Hematopoietic multipotent progenitor cell treated with erythropoietin and hydrocortisone succinate and interleukin-3 and kit ligand, for 15 days (in vitro differentiated cells): ENCODE measurements around the gene TMEM130.
"Not testable (repeated sequence)": the region's sequence is repeated elsewhere in the genome, so short reads cannot be mapped to it uniquely, and the experiment has no call there.

Source experiments
- DNase-seq: peaks from one replicate; pipeline ENCODE4 v3.0.0-alpha.2; 2015; ENCODE audit warnings: low spot score

TMEM130 gene

DNA sequence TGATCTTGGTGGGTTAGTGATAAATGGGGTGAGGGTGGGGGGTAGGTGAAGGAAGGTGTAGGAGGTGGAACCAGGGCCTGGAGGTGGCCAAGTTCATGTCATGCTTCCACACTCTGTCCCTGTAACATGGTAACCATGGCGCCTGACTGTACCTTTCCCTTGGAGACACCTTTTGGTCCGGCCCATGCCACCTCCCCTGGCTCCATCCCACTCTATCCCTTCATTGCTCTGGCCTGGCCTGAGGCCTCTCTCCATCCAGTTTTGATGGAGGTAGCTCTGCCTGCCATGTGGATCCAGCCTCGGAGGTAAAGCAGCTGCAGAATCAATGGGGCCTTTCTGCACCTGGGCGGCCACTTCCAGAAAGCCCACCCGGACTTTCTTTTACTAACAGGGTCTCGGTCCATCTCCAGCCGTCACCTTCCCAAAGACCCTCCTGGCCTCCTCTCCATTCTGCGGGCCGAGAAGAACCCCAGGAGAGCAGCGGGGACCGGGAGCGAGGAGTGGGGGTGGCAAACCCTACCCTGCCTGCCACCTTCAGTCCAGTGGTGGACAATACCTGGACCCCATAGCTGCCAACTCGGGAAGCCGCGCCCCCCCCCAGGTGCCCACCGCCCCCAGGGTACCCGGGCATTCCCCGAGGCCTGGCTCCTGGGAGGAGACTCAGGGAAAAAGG lies 8.0 kb upstream of the TMEM130 start:
- no peak for DNase-seq

DNA sequence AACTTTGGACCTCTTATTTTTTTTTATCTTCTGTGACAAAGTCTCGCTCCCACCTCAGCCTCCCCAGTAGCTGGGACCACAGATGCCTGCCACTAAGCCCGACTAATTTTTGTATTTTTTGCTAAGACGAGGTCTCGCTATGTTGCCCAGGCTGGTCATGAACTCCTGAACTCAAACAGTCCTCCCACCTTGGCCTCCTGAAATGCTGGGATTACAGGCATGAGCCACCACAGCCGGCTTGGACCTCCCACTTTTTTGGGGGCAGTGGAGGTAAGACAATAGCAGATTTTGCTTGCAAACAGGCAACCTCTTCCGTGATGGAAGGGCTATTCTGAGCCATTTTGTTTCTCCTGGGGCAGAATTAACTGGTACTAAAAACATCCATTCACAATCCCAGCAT lies 7.3 kb upstream of the TMEM130 start:
- DNase-seq = no peak

DNA sequence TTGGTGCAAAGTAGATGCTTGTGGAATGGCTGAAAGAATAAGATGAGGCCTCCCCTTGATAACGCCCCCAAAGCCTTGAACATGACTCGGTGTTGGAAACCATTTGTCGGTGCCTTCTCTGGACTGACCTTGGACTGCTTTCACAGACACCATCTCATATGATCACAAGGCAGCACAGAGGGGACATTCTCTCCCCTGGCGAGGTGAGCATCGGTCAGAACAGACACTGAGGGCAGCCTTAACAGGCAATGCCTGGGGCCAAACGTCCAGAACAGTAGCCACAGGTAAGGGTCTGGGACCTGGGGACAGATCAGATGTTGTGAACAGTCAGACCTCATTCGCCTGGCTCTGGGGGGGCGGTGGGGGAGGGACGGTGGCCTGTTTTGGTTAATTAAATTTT lies 5.7 kb upstream of the TMEM130 start:
- no peak for DNase-seq

DNA sequence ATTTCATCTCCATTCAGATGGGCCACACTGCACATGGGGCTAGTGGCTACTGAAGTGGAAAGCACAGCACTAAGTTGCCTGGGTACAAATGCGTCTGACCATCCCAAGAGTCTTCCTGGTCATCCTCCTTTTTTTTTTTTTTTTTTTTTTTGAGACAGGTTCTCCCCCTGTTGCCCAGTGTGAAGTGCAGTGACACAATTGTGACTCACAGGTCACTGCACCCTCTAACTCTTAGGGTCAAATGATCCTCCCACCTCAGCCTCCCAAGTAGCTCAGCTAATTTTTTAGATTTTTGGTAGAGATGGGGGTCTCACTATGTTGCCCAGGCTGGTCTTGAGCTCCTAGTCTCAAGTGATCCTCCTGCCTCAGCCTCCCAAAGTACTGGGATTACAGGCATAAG lies 5.1 kb upstream of the TMEM130 start:
- no peak for DNase-seq

DNA sequence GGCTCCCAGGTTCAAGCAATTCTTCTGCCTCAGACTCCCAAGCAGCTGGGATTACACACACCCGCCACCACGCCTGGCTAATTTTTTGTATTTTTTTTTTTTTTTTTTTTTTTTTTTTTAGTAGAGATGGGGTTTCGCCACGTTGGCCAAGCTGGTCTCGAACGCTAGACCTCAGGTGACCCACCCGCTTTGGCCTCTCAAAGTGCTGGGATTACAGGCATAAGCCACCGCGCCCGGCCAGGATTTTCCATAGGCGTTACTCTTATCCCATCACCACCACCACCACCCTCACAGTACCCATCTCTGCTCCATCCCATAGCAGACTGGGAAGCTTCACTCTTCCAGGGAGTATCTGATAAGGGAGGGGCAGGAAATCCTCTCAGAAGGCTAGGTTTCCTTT lies 3.8 kb upstream of the TMEM130 start:
- not testable (repeated sequence) for DNase-seq

DNA sequence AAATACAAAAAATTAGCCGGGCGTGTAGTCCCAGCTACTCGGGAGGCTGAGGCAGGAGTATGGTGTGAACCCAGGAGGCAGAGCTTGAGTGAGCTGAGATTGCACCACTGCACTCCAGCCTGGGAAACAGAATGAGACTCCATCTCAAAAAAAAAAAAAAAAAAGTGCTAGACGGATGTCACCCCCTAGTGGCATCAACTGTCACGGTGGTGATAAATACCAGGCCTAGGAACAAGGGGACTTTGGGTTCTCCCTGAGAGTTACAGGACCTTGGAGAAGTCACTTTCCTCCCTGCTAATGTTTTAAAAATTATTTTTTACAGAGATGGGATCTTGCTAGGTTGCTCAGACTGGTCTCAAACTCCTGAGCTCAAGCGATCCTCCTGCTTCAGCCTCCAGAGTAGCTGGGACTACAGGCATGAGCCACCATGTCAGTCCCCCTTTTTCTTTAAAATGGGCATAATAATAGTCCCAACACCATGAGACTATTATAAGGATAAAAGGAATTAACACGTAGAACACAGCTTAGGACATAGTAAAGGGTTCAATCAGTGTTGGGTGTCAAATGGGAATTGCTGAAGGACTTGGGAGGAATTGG lies 2.6 kb upstream of the TMEM130 start:
- DNase-seq = no peak

DNA sequence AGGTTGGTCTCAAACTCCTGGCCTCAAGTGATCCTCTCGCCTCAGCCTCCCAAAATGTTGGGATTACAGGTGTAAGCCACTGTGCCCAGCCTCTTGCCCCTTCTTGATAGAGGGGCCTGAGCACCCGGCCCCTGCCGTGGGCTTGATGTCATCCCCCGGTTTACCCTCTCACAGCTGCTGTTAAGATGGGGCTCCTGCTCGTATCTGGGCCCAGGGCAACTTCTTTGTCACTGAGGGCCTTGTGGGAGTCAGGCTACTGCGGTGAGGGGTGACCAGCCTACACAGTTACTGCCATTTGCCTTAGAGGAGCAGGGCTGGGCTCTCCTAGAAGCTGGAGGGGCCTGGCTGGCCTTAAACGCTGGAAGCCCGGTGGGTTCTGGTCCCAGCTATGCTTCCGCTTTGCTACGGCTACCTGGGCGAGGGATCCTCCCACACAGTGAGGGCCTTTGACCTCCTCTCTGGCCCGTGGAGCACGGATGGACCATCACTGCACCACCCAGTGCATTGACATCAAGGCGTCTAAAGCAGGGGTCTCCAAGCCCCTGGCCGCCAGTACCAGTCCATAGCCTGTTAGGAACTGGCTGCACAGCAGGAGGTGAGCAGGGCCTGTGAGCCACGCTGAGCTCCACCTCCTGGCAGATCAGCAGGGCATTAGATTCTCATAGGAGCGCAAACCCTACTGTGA lies 1.1 kb upstream of the TMEM130 start:
- no peak for DNase-seq

DNA sequence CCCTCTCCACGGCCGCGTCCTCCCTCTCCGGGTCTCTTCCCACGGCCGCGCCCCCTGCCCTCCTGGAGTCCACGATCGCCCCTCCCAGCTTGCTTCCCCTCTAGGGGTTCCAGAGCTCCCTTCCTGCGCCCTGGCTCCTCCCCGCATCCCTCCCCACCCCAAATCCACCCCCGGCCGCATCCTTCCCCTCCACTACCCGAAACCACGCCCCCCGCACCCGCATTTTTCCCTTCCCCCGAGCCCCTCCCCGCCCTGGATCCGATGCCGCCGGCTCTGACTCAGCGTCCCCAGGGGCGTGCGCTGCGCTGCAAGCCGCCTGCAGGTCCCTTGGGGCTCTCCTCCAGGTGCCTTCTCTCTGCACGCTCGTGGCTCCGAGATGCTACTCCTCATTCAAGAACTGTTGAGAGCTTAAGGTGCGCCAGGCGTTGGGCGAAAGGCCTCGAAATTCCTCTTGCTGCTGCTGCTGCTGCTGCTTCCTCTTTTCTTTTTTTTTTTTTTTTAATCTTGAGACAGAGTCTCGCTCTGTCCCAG lies 372 bp upstream of the TMEM130 start:
- DNase-seq = no peak

DNA sequence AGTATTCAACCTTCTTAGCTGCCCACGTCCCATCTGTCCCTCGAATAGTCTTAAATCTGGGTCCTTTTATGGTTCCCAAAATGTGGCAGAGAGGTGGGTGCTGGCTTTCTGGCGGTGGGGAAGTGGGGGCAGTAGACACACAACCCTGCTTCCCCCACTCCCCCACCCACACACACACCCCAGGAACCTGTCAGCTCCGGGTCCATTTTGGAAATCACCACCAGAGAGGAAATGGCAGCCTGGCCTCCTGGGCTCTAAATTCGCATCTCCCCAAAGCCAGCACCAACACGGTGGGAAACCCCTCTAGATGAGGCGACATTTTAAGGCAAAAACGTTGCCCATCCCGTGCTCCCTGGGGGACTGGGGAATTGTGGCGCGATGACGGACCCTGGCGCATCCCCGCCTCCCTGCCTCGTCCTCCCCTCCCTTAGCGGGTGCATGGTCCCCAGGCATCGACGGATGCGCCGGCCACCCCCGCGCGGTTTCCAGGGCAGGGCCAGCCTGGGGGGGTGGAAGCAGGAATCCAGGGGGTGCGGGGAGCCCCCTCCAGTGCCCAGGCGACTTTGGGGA lies 702 bp downstream of the TMEM130 start:
- no peak for DNase-seq

DNA sequence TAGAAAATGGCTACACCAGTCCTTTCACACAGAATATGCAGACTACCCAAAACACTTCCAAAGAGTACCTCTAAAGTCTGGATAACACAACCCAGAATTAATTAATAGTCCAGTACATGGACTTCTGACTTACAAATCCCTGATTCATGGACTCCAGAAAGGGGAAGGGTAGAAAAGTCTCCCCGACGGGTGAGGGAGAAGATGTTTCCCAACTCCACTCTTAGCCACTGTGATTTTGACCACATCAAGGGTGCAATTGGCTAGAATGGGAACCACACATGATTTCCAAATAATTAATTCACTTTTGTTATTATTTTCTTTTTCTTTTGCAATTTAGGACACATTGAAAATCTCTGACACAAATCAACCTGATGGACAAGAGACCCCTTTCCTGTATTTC lies 1.4 kb downstream of the TMEM130 start:
- no peak for DNase-seq

DNA sequence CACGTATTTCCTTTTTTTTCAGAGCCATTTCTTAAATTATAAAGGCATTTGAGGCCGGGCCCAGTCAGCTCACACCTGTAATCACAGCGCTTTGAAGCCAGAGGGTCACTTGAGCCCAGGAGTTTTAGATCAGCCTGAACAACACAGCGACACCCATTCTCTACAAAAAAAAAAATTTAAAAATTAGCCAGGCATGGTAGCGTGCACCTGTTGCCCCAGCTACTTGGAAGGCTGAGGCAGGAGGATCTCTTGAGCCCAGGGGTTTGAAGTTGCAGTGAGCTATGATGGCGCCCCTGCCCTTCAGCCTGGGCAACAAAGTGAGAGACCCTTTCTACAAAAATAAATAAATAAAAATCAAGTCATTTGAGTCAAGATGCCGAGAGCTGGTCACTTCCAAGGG lies 3.0 kb downstream of the TMEM130 start:
- no peak for DNase-seq

DNA sequence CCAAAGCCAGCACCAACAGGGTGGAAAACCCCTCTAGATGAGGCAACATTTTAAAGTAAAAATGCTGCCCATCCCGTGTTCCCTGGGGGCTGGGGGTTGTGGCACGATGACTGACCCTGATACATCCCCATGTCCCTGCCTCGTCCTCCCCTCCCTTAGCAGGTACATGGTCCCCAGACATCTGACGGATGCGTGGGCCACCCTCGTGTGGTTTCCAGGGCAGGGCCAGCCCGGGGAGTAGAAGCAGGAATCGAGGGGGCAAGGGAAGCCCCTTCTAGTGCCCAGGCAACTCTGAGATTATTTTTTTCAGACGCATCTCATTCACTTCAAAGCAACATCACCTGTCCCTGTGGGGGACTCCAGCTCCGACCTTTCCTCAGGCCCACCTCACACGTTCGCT lies 3.5 kb downstream of the TMEM130 start:
- DNase-seq = no peak

DNA sequence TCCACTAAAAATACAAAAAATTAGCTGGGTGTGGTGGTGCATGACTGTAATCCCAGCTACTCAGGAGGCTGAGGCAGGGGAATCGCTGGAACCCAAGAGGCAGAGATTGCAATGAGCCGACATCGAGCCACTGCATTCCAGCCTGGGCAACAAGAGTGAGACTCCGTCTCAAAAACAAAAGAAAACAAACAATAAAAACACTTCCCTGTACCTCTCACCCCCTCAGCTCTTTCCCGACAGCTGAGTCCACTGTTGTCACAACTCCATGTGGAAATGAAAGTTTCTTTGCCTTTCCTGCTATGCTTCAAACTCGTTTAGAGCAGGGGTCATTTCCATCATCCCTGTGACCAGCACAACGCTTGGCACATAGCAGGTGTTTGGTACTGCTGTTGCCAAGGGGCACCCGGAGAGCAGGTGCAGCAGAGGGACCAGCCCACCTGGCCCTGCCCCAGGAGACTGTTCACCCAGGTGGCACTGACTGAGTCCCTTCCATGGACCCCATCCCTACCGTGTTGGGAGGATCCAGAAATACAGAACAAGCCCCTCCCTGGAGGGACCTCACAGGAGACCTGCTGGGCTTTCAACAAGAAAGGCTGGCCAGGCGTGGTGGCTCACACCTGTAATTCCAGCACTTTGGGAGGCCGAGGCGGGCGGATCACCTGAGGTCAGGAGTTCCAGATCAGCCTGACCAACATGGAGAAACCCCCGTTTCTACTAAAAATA lies 4.9 kb downstream of the TMEM130 start:
- DNase-seq = no peak

DNA sequence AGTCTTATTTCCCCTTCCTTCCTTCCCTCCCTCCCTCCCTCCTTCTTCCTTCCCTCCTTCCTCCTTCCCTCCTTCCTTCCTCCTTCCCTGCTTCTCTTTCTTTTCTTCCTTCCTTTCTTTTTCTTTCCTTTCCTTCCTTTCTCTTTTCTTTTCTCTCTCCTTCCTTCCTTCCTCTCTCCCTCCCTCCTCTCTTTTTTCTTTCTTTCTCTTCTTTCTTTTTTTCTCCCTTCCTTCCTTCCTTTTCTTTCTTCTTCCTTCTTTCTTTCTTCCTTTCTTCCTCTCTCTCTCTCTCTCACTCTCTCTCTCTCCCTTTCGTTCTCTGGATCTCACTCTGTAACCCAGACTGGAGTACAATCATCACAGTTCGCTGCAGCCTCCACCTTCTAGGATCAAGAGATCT lies 6.2 kb downstream of the TMEM130 start:
- no peak for DNase-seq

DNA sequence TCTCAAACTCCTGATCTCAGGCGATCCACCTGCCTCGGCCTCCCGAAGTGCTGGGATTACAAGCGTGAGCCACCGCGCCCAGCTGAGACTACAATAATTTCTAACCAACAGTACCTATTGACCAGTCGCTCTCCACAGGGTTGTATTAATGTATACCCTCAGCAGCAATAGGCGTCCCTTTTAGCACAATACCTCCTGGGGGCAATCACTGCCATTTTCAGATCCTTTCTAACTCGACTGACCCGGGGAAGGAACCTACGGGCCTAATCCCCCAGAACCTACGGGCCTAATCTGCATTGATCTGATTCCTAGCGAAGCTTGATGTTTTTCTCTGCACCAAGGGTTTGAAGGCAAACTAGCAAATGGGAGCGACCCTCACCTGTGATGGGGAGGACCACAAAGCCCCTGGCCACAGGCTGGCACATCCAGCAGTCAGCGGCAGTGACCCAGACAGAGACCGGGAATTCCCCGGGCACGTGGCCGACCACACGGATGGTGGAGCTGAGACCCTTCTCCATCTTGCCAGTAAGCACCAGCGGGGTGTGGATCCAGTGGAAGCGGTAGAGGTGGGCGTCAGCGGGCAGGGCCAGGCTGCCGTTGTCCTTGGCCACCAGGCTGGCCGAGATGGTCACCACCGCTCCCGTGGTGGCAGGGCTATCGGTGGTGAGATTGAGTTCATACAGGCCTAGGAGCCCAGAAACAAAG lies 6.9 kb downstream of the TMEM130 start:
- DNase-seq = no peak

DNA sequence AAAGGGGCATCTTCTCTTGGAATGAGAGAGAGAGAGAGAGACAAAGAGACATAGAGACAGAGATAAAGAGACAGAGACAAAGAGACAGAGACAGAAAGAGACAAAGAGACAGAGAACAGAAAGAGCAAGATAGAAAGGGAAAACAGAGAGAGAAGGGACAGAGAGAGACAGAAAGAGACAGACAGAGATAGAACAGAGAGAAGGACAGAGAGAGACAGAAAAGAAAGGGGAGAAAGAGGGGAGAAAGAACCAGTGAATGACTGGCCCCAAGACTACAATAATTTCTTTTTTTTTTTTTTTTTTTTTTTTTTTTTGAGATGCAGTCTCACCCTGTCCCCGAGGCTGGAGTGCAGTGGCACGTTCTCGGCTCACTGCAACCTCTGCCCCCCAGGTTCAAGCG lies 7.6 kb downstream of the TMEM130 start:
- no peak for DNase-seq

DNA sequence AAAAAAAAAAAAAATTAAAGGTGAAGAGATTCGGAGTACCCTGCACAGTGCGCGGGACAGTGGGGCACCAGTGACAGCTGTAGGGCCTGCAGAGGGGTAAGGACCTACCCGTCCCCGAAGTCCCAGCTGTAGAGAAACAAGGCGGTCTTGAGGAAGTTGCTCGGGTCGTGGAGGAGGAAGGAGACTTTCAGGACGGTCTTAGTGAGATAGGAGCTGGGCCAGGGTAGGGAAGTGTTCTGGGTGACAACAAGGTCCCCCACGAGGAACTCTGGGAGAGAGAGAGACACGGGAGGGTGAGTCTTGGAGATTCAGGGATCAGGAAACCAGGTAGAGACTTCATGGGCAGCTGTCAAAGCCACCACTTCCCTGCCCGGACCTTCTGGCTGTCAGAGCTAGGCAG lies 9.7 kb downstream of the TMEM130 start:
- no peak for DNase-seq

DNA sequence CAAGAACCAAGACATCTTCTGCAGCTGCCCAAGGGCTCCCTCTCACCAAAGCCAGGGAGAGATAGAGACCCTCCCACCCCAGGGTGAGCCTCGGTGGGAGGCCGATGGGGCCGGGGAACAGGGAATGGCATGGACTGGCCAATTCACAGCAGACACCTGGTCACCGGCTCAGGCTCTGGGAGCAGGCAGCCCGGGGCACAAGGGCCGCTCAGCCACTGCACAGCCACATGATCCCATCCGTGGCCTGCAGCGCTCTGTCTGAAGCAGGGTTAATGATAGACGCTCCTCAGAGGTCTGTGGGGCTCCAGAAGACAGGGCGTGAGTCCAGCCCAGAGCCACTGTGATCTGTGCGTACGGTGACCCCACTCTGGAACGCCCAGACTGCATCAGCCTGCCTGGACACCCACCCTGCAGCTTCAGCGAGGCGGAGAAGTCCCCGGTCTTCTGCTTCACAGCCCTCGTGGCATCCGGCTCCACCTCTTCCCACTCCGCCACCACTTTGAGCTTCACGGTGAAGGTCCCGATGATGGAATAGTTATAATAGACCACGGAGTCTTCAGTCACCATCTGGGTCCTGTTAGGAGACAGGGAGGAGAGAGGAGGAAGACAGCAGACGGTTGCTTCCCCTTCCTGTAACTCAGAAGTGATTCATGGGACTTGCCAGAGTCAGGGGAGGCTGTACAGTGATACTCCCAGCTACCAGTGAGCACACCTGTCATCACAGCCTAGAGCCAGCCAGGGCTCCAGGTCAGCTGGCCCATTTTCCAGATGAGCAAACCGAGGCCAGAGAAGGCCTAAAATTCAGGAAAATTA lies 14.0 kb downstream of the TMEM130 start:
- no peak for DNase-seq

DNA sequence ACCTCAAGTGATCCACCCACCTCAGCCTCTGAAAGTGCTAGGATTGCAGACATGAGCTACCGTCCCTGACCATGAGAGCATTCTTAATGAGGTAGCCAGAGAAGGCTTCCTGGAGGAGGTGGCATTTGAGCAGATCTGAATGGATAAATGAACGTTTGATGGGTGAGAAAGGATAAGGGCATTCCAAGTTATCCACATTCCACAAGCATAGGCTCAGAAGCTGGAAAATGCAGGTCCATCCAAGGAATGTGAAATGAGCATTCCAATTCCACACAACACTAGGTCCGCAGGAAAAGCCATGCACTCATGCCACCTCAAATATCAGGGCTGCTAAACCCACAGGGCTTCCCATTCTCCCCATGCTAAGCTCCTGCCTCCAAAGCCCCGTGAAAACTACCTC lies 17.0 kb downstream of the TMEM130 start:
- DNase-seq = no peak

DNA sequence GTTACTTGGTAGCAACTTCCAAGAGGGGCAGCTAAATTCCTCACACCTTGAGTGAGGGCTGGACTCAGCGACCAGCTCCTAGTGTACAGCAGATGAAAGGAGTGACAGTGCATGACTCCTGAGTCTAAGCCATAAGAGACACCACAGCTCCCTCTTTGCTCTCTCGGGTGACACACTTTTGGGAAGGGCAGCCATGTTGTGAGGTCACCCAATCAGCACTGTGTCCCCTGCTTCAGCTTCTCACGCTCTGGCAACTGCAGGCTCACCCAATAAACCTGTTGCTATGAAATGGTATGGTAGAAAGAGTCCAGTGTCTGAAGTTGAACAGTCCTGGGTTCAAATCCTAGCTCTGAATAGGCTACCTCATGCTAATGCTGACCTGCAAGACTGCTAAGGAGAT lies 20.9 kb downstream of the TMEM130 start:
- DNase-seq = no peak

DNA sequence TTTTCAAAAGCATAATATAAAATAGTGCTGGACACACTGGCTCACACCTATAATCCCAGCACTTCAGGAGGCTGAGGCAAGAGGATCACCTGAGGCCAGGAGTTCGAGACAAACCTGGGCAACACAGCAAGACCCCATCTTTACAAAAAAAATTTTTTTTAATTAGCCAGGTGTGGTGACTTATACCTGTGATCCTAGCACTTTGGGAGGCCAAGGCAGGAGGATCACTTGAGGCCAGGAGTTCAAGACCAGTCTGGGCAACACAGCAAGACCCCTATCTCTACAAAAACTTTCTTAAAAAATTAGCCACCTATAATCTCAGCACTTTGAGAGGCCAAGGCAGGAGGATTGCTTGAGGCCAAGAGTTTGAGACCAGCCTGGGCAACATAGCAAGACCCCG lies 27.3 kb downstream of the TMEM130 start:
- DNase-seq = not testable (repeated sequence)
